A549 (cell line): Measurements from ENCODE around the gene MAPK1IP1L. TPM values are rescaled to one million over a fixed set of nuclear protein-coding genes. Genes with fewer than 3 reads are reported as not detected.
A peak's percentile ranks its signal among the peaks of the same experiment; 100 is the strongest.

Source experiments
- ATAC-seq, 2 experiments: fragments of 200-7000 bp in 1 of 2; fragments of >200 bp in 1 of 2; cut with Nextera tagmentation in 1 of 2; cut with Tn5 transposase in 1 of 2; 3 replicates each; pipeline versions ENCODE4 v1.8.0 to v1.9.1; 2018 to 2020; ENCODE audit warnings: mild to moderate bottlenecking in 1 of 2, moderate library complexity in 1 of 2
- CTCF ChIA-PET: fragments of 300-600 bp; sonication (Branson Sonifier 250); formaldehyde crosslinking; extraction: SDS; loops from one replicate; lab custom pipeline; 2021; ENCODE audit warnings: antibody characterized with exemption, inconsistent platforms; lab: Yijun Ruan, JAX
- POLR2A ChIA-PET: fragments of 350-600 bp; formaldehyde crosslinking; extraction: SDS; loops from one replicate; lab custom pipeline; 2021; ENCODE audit warnings: antibody characterized with exemption, inconsistent platforms; lab: Yijun Ruan, JAX
- DNase-seq, 2 experiments: peaks; one replicate each; pipeline versions ENCODE4 v3.0.0 to v3.0.0-alpha.2; 2011 to 2016; ENCODE audit warnings: low read depth in 1 of 2, low spot score in 1 of 2
- FAIRE-seq: peaks from 2 replicates; lab custom pipeline; 2011; peaks lifted over from hg19 to GRCh38; lab: Jason Lieb, UNC
- H3K27ac ChIP-seq, 2 experiments: fragments of >200 bp; sonication (Bioruptor Twin); formaldehyde crosslinking; 3 replicates each; pipeline ENCODE4 v1.5.1; 2016 to 2017
- H3K4me1 ChIP-seq: fragments of >200 bp; sonication (Bioruptor Twin); formaldehyde crosslinking; 3 replicates; pipeline ENCODE4 v1.6.1; 2016
- H3K4me2 ChIP-seq: fragments of >200 bp; sonication (Bioruptor Twin); formaldehyde crosslinking; 3 replicates; pipeline ENCODE4 v1.6.1; 2016
- H3K4me3 ChIP-seq: fragments of >200 bp; sonication (Bioruptor Twin); formaldehyde crosslinking; 3 replicates; pipeline ENCODE4 v1.5.1; 2016
- H3K9me3 ChIP-seq: fragments of >200 bp; sonication (Bioruptor Twin); formaldehyde crosslinking; 3 replicates; pipeline ENCODE4 v1.6.1; 2016
- ATOH8 ChIP-seq: fragments of 250-450 bp; sonication (Bioruptor Pico); IDR thresholded peaks from 2 replicates; pipeline ENCODE4 v1.5.0; 2020; ENCODE audit warnings: low read depth, mild to moderate bottlenecking, moderate library complexity
- CBX8 ChIP-seq: fragments of 200-600 bp; sonication (generic); IDR thresholded peaks from 2 replicates; pipeline ENCODE4 v1.6.1; 2016
- ELK1 ChIP-seq: fragments of 150-350 bp; IDR thresholded peaks from 2 replicates; pipeline ENCODE4 v1.6.1; 2014; ENCODE audit warnings: low read depth, mild to moderate bottlenecking, low read length
- EP300 ChIP-seq, 2 experiments: fragments of >200 bp; sonication (Bioruptor Twin); formaldehyde crosslinking; IDR thresholded peaks; 2 replicates in 1 of 2; 3 replicates in 1 of 2; pipeline ENCODE4 v1.6.1; 2016 to 2017
- FOSL2 ChIP-seq, 2 experiments: fragments of 450-650 bp in 1 of 2; fragments of >200 bp in 1 of 2; sonication (Bioruptor Twin) in 1 of 2; formaldehyde crosslinking; IDR thresholded peaks; 2 replicates each; pipeline versions ENCODE4 v1.5.0 to v1.6.1; 2016 to 2020; ENCODE audit warnings: mild to moderate bottlenecking in 1 of 2, moderate library complexity in 1 of 2
- HEYL ChIP-seq: fragments of 250-450 bp; sonication (Bioruptor Pico); IDR thresholded peaks from 2 replicates; pipeline ENCODE4 v1.8.0; 2021; ENCODE audit warnings: mild to moderate bottlenecking, moderate library complexity
- HOXB5 ChIP-seq: fragments of 250-450 bp; sonication (Bioruptor Pico); IDR thresholded peaks from 2 replicates; pipeline ENCODE4 v1.5.0; 2020; ENCODE audit warnings: mild to moderate bottlenecking, moderate library complexity
- PHF8 ChIP-seq: fragments of 200-600 bp; sonication (generic); IDR thresholded peaks from 2 replicates; pipeline ENCODE4 v1.6.1; 2016; ENCODE audit warnings: low read depth, mild to moderate bottlenecking, antibody characterized with exemption, moderate library complexity, borderline replicate concordance
- POLR2AphosphoS2 ChIP-seq: conservative IDR thresholded peaks from 2 replicates; pipeline ENCODE4 v1.6.1; 2012; ENCODE audit warnings: low read length, improper control_type of control experiment, inconsistent platforms
- RCOR1 ChIP-seq: fragments of 150-350 bp; IDR thresholded peaks from 2 replicates; pipeline ENCODE4 v1.6.1; 2014; ENCODE audit warnings: antibody characterized with exemption, low read length, low read depth
- TFCP2L1 ChIP-seq: fragments of 250-450 bp; sonication (Bioruptor Pico); IDR thresholded peaks from 2 replicates; pipeline ENCODE4 v1.5.0; 2021; ENCODE audit warnings: mild to moderate bottlenecking
- USF2 ChIP-seq: fragments of 450-650 bp; IDR thresholded peaks from 2 replicates; pipeline ENCODE4 v1.6.1; 2014; ENCODE audit warnings: antibody characterized with exemption
- ZNF302 ChIP-seq: fragments of 250-450 bp; sonication (Bioruptor Pico); IDR thresholded peaks from 2 replicates; pipeline ENCODE4 v1.9.0; 2021; ENCODE audit warnings: inconsistent platforms, mild to moderate bottlenecking, moderate library complexity
- ZSCAN20 ChIP-seq: fragments of 250-450 bp; sonication (Bioruptor Pico); IDR thresholded peaks from 2 replicates; pipeline ENCODE4 v1.8.0; 2022; ENCODE audit warnings: mild to moderate bottlenecking, moderate library complexity
- WGBS: methylation state at CpG from one replicate; pipeline ENCODE4 v1.1.6; 2017; ENCODE audit errors: missing lambda C conversion rate; 5-methylcytosine and 5-hydroxymethylcytosine counted together
- polyA plus RNA-seq, 4 experiments: library from polyadenylated mRNA; depleted of rRNA in 3 of 4; stranded (reverse); fragments of >200 nt; fragmentation: RNase III in 1 of 4; extraction: RNeasy Plus Mini Kit Qiagen cat#74134 plus additional on column Dnase treatment in 1 of 4; gene quantifications; 2 replicates in 3 of 4; 3 replicates in 1 of 4; pipeline ENCODE4 v1.2.3, GENCODE V29; 2011 to 2017

MAPK1IP1L gene
- polyA plus RNA-seq, 2 of the 4 experiments (the other 2 are of a cell fraction): 42.9 to 72.3 TPM

- TF ChIP-seq ELK1: no peak
- TF ChIP-seq, all 56 proteins: peak for 0
These were observed 14.0 kb downstream of the MAPK1IP1L start (continued) for GRCh38 chr14:55065411-55065810.

GRCh38 chr14:55066223-55066622, 14.8 kb downstream of the MAPK1IP1L start:
- WGBS: 91% methylated on average over 1 of the region's 1 CpG
- Histone ChIP-seq H3K27ac (no peak overlapping the region), H3K4me1 (peaks cover 2% of the 10 kb centered on the region; the same call in 1 of the 3 replicates), H3K9me3 (no peaks in the 10 kb centered on the region), H3K4me2 (no peak overlapping the region), H3K4me3 (no peak overlapping the region)
- ChIA-PET CTCF (interaction anchor here (0.7 to 4.3 kb wide), 4 partner anchors 10 to 359 kb away, joined by 3 to 24 read pairs (median 6); partner anchors contain the start of gene MAPK1IP1L), POLR2A (interaction anchor here (1.3 to 1.8 kb wide), 3 partner anchors 8 to 15 kb away, joined by 4 to 6 read pairs (median 5); no protein-coding TSS in a partner anchor)
- TF ChIP-seq HEYL (CRISPR knock-in tag) (no peak), USF2 (no peak), PHF8 (no peak), EP300 (IDR thresholded peaks at IDR 0.05) (no peak), ZSCAN20 (CRISPR knock-in tag) (no peak), TFCP2L1 (CRISPR knock-in tag) (no peak), ZNF302 (no peak), RCOR1 (no peak), HOXB5 (CRISPR knock-in tag) (no peak)
- DNase-seq (no peak), ATAC-seq (no peak), FAIRE-seq (no peak)

GRCh38 chr14:55070981-55071411, 19.5 kb downstream of the MAPK1IP1L start:
- FAIRE-seq (no peak), DNase-seq (no peak), ATAC-seq (peak in 1 of 2 experiments; percentile 7; a peak in 1 of 6 replicates)
- no peak overlapping the region for H3K4me2 ChIP-seq
- no peak for TF ChIP-seq ATOH8
- no peak for TF ChIP-seq FOSL2 (IDR thresholded peaks at IDR 0.05)
- peak; percentile 34 for TF ChIP-seq FOSL2 (CRISPR knock-in tag; IDR thresholded peaks at IDR 0.05)
- H3K4me3 ChIP-seq: no peak overlapping the region
- H3K4me1 ChIP-seq: peaks cover 3% of the 10 kb centered on the region; the same call in 1 of the 3 replicates
- H3K27ac ChIP-seq: no peak overlapping the region
- WGBS: 70% methylated on average over 4 of the region's 4 CpGs
- ChIA-PET CTCF (interaction anchor here (1.0 to 3.2 kb wide), 9 partner anchors 9 to 100 kb away, joined by 3 to 17 read pairs (median 4); partner anchors contain the start of gene MAPK1IP1L), POLR2A (interaction anchor here (0.9 to 1.5 kb wide), 2 partner anchors 20 to 59 kb away, joined by 3 to 7 read pairs; partner anchors contain the start of gene MAPK1IP1L)
- H3K9me3 ChIP-seq: no peaks in the 10 kb centered on the region

GRCh38 chr14:55071870-55072640, 20.6 kb downstream of the MAPK1IP1L start:
- Histone ChIP-seq H3K4me1 (peaks cover 3% of the 10 kb centered on the region; the same call in 1 of the 3 replicates), H3K9me3 (no peaks in the 10 kb centered on the region), H3K4me2 (no peak overlapping the region), H3K27ac (no peak overlapping the region), H3K4me3 (no peak overlapping the region)
- ChIA-PET CTCF (interaction anchor here (0.6 to 3.2 kb wide), 8 partner anchors 12 to 353 kb away, joined by 3 to 17 read pairs (median 5); partner anchors contain the start of gene MAPK1IP1L), POLR2A (interaction anchor here (1.8 kb wide), 1 partner anchor 21 kb away, joined by 9 read pairs; the partner anchor contains the start of gene MAPK1IP1L)
- WGBS: 60% methylated on average over 10 of the region's 10 CpGs
- FAIRE-seq (no peak), ATAC-seq (peak; percentile 51 to 58; a peak in 5 of 6 replicates), DNase-seq (peak in 1 of 2 experiments; percentile 32)
- TF ChIP-seq POLR2AphosphoS2 (peak; percentile 75; the same call in 1 of the 2 replicates), CBX8 (no peak)
